LNCAP (cell line): ENCODE data around the gene DMAP1.

Experiments used
- TF ChIP-seq, protein P1 (sequence below): fragments of 450-650 bp; IDR thresholded peaks from 2 replicates; pipeline ENCODE4 v1.5.1; 2017; ENCODE audit warnings: mild to moderate bottlenecking

The DMAP1 gene

DNA sequence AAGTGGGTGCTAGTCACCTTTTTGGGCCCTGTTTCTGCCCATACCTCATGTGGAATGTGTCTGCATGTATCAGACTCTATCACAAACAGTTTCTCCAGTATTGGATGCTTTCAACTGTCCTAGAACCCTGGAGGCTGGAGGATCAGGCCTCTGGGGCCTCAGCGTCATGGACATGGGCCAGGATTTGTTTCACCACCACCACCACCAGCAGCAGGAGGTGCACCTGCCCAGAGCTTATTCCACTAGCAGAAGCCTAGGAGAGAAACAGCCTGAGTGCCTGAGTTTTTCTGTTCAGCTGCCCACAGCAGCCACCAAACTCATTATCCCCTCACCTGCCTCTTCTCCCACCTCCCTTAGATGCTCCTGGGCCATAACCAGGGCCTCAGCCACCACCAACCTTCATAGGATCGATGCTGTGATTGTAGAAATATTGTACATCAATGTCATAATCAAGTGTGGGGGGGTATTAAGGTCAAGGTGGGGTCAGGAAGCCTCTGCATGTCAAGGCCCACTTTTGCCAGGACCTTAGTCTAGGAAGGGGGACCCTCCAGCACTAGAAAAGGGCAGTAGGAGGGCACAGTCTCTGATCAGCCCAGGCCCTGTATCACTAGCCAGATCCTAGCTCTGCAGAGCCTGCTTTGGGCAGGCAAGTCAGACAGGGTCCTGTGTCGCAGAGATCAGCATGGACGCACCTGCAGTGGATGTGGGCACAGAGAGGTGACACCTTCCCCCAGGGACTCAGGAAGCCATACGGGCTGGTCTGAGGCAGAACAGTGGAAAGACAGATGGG lies 9.3 kb downstream of the DMAP1 start:
- TF ChIP-seq, protein P1, sequence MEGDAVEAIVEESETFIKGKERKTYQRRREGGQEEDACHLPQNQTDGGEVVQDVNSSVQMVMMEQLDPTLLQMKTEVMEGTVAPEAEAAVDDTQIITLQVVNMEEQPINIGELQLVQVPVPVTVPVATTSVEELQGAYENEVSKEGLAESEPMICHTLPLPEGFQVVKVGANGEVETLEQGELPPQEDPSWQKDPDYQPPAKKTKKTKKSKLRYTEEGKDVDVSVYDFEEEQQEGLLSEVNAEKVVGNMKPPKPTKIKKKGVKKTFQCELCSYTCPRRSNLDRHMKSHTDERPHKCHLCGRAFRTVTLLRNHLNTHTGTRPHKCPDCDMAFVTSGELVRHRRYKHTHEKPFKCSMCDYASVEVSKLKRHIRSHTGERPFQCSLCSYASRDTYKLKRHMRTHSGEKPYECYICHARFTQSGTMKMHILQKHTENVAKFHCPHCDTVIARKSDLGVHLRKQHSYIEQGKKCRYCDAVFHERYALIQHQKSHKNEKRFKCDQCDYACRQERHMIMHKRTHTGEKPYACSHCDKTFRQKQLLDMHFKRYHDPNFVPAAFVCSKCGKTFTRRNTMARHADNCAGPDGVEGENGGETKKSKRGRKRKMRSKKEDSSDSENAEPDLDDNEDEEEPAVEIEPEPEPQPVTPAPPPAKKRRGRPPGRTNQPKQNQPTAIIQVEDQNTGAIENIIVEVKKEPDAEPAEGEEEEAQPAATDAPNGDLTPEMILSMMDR: no peak

DNA sequence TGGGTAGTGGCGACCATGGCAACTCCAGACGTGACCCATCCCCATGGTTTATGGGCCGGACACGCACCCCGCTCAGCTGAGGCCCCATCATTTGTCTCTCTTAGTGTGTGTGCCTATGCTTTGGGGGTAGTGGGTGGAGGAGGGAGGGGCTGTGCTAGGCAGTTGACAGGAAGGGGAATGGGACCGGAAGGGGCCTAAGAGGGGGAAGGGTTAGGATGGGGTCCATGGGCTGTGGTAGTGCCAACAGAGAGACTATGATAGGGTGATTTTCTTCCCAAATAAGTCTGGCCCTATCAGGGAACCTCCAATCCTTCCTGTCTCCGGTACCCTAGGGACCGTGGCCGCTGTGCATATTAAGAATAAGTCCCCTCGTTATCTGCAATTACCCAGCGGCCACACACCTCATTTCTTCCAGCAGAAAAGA lies 9.9 kb downstream of the DMAP1 start:
- TF ChIP-seq, protein P1: no peak

DNA sequence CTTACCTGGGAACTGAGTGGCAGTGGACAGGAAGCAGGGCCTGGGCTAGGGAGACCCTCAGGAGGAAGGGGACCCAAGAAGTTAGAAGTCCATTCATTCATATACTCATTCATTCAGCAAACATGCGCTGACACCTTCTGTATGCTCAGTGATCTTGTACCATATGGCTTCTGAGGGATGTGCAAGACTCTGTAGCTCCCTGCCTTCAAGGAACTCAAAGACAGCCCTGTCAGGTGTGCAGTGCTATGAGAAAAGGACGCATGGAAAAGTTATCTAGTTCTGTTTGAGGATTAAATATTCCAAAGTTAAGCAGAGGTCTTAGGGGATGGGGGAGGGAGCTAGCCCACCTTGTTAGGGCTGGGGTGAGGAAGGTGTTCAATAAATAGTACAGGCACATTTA lies 12.5 kb downstream of the DMAP1 start:
- TF ChIP-seq, protein P1: no peak

DNA sequence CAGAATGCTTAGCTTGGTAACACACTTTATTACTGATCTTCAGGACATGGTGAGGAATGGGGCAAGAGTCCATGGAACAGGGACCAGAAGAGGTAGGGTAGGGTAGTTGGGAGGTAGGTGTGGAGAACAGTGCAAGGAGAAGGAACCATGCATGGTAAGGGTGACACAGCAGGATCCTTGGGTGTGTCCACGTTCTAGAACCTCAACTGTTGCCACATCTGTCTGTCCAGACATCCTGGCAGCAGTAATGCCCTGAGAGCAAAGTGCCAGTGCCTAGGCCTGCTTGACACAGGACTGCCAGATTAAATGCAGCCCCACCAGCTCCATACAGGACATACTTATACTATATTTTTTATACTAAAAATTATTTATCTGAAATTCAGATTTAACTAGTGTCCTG lies 13.9 kb downstream of the DMAP1 start:
- TF ChIP-seq, protein P1: no peak

DNA sequence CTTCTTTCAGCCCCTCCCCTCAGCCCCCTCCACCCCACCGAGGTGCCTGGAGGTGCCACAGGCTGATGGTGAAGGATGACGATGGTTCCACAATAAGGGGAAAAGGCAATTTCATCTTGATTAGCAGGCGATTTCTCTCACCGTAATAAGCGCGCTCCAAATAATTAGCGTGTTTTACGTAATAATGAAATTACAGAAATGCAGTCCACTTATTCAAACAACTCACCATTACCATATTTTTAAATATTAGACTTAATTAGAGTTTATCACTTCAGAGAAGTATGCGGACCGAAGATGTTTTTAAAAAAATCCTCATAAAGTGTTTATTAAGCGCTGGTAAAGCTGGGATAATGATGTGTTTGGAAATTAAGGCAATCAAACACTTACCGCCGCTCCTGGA lies 14.9 kb downstream of the DMAP1 start:
- TF ChIP-seq, protein P1: no peak

DNA sequence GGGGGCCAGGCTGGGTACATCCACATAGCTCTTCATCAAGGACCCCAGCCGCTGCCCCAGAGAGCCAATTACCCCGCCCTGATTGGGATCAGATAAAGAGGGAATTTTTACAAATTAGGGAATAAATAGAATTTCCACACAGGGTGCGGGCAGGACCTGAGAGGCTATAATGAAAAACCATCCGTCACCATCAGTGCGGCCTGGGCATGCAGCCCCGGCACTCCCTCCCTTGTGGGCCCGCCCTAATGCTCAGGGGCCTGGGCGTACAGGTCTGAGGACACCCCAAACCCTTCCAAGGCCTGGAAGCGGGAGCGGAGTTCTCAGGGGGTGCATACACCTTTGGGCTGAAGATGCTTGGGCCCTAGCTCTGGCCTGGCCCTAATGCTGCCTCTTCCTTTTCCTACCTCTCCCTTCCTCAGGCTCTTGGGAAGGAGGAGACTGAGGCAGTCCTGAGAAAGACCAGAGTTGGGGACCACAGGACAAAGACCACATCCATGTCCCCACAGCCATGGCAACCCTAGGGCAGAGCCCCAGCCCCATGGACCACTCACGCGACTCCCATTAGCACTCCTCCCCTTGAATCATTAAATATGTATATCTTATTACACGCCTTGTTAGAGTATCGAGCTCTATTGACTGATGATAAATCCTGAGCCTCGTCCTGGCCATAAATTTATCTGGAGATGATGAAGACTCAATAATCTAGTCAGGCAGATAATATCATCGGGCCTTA lies 16.3 kb downstream of the DMAP1 start:
- TF ChIP-seq, protein P1: no peak

DNA sequence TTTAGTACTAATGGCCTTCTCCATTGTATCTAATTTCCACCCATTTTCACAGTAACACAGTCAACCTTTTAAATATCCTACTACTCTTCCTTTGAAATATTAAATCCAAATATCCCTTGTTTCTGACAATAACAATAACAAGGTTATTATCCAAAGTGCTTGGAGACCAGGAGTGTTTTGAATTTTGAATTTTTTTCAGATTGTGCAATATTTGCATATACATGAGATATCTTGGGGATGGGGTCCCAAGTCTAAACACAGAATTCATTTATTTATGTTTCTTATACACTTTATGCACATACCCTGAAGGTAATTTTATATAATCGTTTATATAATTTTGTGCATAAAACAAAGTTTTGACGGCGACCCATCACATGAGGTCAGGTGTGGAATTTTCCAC lies 17.5 kb downstream of the DMAP1 start:
- TF ChIP-seq, protein P1: no peak
